Forelimb muscle (tissue), 1 donor: Measurements from ENCODE around the gene COASY. TPM values are rescaled to one million over a fixed set of nuclear protein-coding genes. Genes with fewer than 3 reads are reported as not detected.
"Not testable (repeated sequence)": the region's sequence is repeated elsewhere in the genome, so short reads cannot be mapped to it uniquely, and the experiment has no call there.

Experiments
- DNase-seq: peaks from one replicate; pipeline ENCODE4 v3.0.0-alpha.2; 2013; ENCODE audit warnings: low read depth
- polyA plus RNA-seq: library from polyadenylated mRNA; unstranded; fragments of 120-200 nt; gene quantifications from one replicate; pipeline ENCODE4 v1.2.1, GENCODE V29; 2013; ENCODE audit not compliant: insufficient read length

COASY gene
- polyA plus RNA-seq, 1 donor: 23.1 TPM

DNA sequence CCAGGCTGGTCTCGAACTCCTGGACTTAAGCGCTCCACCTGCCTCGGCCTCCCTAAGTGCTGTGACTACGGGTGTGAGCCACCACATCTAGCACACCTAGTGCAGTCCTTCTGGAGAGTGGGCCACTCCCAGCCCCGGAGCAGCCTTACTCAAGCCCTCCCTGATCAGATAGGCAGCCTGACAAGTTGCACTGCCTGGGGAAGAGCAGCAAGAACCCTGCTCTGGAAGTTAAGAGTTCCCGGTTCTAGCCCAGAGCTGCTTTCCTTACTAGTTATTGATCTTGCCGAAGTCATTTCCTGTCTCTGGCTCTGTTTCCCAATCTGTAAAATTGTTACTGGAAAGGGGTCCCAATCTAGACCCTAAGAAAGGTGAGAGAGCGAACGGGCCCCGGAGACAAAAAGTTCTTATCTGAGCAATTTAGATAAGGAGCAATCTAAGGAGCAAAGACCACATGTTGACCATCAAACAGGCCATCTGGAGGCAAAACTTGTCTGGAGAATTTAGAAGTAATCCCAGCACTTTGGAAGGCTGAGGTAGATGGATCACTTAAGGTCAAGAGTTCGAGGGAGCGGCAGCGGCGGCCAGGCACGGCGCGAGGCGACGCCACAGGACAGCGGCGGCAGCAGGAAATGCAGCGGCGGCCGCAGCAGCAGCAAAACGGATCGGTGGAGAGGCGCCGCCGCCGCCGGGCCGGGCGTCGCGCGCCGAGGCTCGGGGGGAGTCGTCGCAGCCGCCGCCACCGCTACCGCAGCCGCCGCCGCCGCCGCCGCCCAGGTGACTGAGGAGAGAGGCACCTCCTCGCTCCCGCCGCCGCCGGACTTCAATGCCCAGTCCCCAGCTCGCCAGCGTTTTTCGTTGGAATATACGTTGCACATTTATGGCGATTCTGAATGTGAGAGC is 30.2 kb upstream of the COASY start:
- DNase-seq: no peak

- no peak for DNase-seq
These were observed 26.5 kb upstream of the COASY start for GRCh38 chr17:42535155-42536047.

- DNase-seq: no peak
These were observed 25.9 kb upstream of the COASY start, which contains the start of gene NAGLU for GRCh38 chr17:42536048-42536371. Gene NAGLU, plus strand, starts transcription at chr17:42536241. Its CDS starts 32 bp downstream, at chr17:42536273.

GRCh38 chr17:42536372-42537155 is 25.4 kb upstream of the COASY start:
- DNase-seq: no peak

DNA sequence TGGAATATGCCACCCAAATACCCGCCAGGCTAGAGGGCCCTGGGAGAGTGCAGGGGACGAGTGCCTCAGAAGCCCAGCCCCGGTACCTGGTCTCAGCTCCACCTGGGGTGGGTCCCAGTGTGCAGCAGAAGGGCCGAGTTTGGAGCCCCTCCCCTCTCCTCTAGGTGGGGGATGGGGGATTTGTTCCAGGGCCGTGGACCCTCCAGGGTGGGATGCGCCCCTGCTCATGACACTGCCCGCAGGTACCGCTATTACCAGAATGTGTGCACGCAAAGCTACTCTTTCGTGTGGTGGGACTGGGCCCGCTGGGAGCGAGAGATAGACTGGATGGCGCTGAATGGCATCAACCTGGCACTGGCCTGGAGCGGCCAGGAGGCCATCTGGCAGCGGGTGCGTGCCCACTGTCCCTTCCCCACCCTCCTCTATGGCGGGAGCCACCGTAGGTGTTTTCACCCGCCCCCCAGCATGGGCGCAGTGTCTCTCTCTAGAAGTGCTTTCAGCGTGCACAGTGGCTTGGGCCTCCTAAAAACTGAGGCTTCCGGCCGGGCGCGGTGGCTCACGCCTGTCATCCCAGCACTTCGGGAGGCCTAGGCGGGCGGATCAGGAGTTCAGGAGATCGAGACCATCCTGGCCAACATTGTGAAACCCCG is 24.7 kb upstream of the COASY start:
- DNase-seq: no peak

DNA sequence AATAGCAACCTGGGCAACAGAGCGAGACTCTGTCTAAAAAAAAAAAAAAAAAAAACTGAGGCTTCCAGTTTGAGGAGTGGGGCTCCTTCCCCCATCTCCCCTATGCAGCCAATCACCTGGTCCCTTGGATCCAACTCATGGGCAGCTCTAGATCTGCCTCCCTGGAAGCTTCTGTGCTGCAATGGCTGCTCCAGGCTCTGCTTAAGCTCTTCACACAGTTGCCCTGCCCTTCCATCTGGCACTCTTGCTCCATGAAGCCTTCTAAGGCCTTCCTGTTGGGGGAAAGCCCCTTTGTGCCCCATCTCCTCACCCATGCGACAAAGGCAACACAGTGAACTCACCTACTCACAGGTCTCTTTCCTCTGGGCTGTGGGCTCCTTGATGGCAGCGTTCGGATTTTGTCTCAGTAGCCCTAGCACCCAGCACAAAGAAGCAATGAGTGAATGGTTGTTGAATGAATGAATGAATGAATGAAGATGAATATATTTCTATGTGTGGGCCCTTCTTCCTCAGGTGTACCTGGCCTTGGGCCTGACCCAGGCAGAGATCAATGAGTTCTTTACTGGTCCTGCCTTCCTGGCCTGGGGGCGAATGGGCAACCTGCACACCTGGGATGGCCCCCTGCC is 24.0 kb upstream of the COASY start:
- DNase-seq: no peak

- no peak for DNase-seq
These were observed 23.5 kb upstream of the COASY start for GRCh38 chr17:42538482-42538881.

DNA sequence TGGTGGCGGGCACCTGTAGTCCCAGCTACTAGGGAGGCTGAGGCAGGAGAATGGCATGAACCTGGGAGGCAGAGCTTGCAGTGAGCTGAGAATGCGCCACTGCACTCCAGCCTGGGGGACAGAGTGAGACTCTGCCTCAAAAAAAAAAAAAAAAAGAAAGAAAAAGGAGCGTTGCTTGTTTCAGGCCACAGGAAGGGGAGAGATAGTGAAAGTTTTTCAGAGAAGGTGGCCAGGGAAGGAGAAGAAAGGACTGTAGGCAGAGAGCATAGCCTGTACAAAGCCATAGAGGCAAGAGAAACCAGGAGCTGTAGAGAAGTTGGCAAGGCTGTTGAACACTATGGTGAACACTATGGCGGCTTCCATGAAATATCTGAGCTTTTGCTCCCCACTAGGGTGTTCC is 21.4 kb upstream of the COASY start:
- not testable (repeated sequence) for DNase-seq

GRCh38 chr17:42541041-42541833 is 20.7 kb upstream of the COASY start:
- DNase-seq: no peak

DNA sequence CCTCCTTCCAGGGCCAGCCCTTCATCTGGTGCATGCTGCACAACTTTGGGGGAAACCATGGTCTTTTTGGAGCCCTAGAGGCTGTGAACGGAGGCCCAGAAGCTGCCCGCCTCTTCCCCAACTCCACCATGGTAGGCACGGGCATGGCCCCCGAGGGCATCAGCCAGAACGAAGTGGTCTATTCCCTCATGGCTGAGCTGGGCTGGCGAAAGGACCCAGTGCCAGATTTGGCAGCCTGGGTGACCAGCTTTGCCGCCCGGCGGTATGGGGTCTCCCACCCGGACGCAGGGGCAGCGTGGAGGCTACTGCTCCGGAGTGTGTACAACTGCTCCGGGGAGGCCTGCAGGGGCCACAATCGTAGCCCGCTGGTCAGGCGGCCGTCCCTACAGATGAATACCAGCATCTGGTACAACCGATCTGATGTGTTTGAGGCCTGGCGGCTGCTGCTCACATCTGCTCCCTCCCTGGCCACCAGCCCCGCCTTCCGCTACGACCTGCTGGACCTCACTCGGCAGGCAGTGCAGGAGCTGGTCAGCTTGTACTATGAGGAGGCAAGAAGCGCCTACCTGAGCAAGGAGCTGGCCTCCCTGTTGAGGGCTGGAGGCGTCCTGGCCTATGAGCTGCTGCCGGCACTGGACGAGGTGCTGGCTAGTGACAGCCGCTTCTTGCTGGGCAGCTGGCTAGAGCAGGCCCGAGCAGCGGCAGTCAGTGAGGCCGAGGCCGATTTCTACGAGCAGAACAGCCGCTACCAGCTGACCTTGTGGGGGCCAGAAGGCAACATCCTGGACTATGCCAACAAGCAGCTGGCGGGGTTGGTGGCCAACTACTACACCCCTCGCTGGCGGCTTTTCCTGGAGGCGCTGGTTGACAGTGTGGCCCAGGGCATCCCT is 18.5 kb upstream of the COASY start:
- no peak for DNase-seq

DNA sequence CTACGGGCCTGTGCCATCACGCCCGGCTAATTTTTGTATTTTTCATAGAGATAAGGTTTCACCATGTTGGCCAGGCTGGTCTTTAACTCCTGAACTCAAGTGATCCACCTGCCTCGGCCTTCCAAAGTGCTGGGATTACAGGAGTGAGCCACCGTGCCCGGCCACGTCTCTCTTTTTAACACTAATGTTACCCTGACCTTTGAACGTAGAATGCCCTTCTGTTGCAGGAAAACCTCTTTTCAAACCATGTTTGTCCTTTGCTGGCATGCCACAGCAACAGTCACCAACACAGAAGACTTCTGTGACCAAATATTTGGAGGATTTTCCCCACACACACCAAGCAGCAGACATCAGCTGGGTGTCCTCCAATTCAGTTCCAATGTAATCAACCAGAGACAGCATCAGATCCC is 17.1 kb upstream of the COASY start:
- no peak for DNase-seq

DNA sequence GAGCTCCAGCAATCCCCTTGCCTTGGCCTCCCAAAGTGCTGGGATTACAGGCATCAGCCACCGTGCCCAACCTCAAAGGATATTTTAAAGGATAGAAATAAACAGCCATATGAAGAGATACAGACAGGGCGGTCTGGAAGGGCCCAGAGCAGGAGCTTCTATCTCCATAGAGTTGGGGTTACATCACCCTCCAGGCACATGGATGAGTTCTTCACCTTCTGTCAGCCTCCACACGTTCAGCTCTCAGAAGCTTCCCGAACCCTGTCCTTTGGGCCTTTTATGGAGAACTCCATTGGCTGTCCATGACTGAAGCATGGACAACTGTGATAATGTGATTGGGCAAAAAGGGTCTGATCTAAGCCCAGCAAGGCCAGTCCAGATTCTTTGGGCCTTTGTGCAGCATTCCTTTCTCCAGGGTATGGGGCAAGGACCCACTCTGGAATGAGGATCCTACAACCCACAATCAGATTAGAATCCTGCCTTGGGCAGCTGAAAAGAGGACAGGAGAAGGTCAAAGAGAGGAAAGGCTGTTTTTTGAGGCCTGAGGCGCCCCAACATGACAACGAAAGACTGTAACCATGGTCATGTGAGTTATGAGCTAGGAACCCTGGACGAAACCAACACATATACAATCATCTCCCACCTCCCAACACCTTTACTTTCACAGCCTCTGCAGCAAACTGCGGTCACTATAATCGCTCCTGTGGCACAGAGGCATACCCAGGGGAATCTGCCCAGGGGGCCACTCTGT is 16.0 kb upstream of the COASY start:
- DNase-seq: not testable (repeated sequence)

DNA sequence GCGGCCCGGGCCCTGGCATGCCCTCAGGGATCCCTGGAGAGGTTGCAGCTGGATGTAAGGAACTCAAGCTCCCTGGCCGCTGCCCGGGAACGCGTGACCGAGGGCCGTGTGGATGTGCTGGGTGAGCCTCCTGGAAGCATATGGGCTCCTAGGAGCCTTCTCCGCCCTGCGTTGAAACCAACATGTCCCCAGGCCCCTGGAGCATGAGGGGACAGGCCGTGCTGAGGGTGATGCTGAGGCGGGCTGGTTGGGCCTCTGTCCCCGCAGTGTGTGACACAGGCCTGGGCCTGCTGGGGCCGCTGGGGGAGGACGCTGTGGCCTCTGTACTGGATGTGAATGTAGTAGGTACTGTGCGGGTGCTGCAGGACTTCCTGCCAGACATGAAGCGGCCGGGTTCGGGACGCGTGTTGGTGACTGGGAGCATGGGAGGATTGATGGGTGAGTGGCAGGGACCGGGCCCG is 14.9 kb upstream of the COASY start:
- DNase-seq: no peak

DNA sequence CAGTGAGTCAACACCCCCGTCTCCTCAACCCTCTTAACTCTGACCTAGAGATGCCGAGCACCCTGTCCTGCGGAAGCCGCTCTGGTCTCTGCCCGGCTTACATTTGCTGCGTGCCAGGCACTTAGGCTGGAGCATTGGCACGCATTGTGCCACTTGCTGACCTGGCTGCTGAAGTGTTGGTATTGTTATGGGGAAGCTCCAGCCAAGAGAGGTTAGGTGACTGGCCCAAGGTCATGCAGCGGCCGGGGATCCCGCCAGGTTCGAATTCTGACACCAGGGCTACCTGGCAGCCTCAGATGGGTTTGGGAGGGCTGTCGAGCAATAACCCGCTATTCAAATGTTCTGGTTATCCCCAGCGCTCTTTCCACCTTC is 14.3 kb upstream of the COASY start:
- no peak for DNase-seq

DNA sequence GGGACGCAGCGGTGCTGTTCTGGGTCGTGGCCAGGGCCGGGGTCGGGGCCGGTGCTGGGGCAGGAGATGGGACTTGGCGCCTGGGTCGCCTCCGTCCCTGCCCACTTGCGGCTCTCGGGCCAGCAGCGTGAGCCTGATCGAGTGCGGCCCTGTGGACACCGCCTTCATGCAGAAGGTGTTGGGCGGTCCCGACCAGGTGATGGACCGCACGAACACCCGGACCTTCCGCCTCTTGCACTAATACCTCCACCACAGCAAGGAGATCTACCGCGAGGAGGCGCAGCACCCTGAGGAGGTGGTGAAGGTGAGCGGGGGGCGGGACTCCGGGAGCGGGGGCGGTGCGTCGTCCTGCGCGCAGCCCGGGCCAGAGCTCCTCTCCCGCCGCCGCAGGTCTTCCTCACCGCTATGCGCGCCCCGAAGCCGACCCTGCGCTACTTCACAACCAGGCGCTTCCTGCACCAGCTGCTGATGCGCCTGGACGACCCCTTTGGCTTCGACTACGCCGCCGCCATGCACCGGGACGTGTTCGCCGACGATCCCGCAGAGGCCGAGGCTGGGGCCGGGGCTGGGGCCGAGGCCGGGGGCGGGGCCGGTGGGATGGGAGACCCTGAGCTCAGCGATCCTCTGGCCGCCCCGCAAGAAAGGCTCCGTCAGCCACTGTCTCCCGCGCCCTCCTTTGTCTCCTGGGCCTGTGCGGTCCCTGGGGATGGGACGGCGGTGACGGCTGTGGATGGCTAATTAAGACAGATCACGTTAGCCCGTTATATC is 13.7 kb upstream of the COASY start:
- DNase-seq: no peak

DNA sequence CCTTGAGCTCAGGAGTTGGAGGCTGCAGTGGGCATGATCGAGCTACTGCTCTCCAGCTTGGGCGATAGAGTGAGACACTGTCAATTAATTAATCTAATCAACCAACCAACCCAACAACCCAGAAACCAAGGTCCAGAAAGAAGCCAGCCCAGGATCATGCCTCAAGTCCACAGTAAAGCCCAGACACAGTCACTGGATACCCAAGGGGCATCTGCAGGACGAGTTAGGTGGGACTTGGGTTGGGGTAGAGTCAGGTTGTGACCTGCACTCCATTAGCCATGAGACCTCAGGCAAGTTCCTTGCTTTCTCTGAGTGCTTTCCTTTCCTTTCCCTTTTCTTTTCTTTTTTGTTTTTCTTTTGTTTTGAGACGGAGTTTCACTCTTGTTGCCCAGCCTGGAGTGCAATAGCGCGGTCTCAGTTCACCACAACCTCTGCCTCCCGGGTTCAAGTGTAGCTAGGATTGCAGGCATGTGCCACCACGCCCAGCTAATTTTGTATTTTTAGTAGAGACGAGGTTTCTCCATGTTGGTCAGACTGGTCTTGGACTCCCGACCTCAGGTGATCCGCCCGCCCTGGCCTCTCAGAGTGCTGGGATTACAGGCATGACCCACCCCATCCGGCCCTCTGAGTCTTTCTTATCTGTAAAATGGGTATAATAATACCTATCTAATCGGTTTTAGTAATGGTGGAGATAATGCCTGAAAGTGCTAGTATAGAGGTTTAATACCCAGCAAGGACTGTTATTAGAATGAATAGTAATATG is 12.8 kb upstream of the COASY start:
- no peak for DNase-seq

DNA sequence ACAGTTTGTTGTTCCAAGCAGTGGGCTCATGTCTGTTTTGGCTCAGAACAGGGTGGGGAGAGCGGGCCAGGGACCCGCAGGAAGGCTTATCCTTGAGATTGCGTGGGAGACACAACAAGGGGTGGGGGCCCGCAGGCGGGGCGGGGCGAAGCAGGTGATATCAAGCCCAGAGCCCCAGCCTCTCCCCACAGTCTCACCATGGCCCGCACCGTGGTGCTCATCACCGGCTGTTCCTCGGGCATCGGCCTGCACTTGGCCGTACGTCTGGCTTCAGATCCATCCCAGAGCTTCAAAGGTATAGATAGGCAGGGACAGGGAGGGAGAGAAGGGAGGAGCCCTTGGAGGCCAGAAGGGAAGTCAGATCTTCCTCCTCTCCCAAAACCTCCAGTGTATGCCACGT is 9.2 kb upstream of the COASY start, which contains the start of gene HSD17B1:
HSD17B1 (plus strand) TSS at position 188 of the 400 bp plus-strand sequence; CDS start at position 199, 11 bp downstream.
- not testable (repeated sequence) for DNase-seq
